GM21526 (cell line): Measurements from ENCODE around the gene PTPRCAP.
"Not testable (repeated sequence)": the region's sequence is repeated elsewhere in the genome, so short reads cannot be mapped to it uniquely, and the experiment has no call there.

Source experiments
- ATAC-seq: cut with Tn5 transposase; IDR thresholded peaks from one replicate; pipeline ENCODE4 v1.9.1; 2021; ENCODE audit warnings: moderate library complexity; ENCODE audit not compliant: unreplicated experiment, low FRiP score

Gene PTPRCAP

GRCh38 chr11:67466367-67466766 is 28.9 kb upstream of the PTPRCAP start:
- ATAC-seq: no peak

DNA sequence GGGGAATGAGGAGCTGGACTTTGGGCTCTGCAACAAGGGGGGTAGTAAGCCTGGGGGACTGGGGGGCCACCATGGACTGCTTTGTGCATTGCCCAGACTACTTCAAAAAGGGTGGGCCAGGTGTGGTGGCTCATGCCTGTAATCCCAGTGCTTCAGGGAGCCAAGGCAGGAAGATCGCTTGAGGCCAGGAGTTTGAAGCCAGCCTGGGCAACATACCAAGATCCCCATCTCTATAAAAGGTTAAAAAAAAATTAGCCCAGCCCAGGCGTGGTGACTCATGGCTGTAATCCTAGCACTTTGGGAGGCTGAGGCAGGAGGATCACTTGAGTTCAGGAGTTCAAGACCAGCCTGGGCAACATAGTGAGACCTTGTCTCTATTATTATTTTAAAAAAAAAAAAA is 28.0 kb upstream of the PTPRCAP start:
- not testable (repeated sequence) for ATAC-seq

GRCh38 chr11:67465189-67465510 is 27.7 kb upstream of the PTPRCAP start:
- no peak for ATAC-seq

- ATAC-seq: peak; percentile 55
These were observed 27.1 kb upstream of the PTPRCAP start for GRCh38 chr11:67464411-67465188.

DNA sequence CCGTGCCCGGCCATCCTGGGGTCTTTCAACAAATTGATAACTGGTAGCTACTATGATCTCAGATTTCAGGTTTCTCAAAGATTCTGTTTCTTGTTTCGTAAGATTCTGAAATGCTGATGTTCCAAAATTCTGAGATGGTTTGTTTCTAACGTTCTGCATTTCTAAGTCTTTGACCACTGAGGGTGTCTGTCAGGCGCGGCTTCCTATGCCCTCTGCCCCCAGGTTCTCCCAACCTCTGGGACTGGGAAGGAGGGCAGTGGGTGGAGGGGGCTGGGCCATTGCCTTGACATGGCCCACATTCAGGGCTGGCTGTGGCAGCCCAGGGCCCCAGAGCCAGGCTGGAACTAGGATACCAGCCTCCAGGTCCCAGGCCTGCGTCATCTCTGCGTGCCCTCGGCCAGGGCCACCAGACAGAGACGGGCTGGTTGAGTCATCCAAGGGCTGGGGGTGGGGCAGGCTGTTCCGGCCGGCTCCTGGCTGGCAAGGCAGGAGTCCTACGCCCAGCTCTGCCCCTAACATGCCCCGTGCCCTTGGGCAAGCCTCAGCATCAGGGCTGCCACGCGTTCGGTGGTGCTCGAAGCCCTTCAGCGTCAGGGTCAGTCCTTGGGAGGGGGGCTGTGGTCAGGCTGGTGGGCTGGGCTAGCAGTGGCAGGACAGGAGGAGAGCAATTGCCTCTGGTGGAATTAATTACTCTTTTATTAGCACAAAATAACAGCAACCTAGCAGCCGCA is 26.4 kb upstream of the PTPRCAP start:
- no peak for ATAC-seq

DNA sequence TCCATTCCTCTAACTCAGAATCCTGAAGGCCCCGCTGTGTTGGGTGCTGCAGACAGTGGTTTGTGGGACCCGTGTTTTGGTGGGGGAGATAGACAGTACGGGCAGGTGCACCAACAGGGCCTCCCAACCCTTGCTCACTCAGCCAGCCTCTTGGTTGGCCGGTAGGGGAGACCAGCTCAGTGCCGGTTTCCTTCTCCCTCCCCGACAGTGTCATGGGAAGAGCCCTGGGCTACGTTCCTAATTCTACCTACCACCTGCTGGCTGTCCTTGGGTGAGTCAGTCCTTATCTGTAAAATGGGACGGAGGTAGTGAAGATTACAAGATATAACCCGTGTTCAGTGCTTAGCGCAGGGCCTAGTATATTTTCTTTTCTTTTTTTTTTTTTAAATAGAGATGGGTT is 25.7 kb upstream of the PTPRCAP start:
- no peak for ATAC-seq

DNA sequence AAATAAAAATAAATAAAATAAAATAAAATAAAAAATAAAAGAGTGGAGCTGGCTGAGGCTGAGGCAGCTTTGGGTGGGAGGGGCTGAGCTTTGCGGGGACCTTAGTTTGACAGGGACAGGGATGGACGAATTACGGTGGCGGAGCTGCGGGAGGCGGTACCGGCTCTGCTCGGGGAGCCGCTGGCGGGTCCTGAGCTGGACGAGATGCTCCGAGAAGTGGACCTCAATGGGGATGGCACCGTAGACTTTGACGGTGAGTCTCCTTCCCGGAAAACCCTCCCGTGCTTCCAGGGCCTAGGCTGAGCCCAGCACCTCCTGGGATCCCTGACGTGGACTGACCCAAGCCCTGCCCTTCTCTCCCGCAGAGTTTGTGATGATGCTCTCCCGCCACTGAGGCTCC is 20.8 kb upstream of the PTPRCAP start:
- ATAC-seq: no peak

DNA sequence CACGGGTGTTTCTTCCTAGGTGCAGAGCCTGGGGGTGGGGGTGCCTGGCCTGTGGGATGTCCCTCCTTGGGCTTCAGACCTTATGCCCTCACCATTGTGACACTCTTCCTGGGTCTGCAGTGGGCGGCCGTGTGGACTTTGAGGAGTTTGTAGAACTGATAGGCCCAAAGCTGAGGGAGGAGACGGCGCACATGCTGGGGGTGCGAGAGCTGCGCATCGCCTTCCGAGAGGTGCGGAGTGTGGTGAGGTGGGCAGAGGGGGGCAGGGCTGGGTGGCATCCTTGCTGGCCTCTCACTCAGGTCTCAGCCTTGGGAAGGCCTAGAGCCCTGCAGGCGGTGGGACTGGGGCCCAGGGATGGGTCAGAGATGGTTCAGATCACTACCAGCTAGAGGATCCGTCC is 20.0 kb upstream of the PTPRCAP start:
- no peak for ATAC-seq

DNA sequence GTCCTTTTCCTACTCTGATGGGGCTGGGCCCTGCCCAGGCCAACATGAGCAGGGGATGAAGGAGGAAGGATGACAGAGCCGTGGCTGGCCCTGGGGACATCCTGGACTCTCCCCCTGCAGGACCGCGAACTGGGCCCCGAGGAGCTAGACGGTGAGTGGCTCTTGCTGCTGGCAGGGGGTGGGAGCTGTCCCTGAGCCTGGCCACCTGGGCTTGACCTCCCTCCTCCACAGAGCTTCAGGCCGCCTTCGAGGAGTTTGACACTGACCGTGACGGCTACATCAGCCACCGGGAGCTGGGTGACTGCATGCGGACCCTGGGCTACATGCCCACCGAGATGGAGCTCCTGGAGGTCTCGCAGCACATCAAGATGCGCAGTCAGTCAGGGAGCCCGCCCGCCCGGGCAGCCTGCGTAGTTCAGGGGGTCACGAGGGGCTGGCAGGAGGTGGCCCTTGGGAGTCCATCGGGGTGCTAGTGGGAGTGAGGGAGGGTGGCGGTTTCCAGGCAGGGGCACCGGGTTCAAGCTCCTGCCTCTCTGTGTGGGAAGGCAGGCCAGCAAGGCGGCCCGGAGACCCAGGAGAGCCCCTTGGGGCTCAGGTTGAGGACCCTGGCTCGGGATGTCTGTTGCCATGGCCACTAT is 18.7 kb upstream of the PTPRCAP start:
- no peak for ATAC-seq

DNA sequence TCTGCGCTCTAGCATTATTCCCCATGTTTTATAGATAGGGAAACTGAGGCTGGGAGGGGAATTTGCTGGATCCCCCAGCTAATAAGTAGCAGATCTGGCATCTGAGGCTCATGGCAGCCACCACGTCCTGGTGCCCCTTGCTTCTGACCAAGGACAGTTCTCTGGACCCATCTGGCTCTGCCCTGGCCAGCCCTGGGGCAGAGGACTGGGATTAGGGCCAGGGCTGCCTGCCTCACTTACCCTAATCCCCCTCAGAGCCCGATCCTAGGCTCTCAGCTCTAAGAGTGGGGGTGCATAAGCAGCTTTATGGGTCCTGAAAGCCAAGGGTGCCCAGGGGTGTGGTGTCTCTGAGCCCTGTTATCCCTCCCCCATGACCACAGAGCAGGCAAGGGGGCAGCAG is 17.6 kb upstream of the PTPRCAP start, which contains the start of gene CABP4:
CABP4 (plus strand) TSS at position 301 of the 400 bp plus-strand sequence; CDS start at position 371, 70 bp downstream.
- no peak for ATAC-seq

GRCh38 chr11:67453816-67454732 is 16.6 kb upstream of the PTPRCAP start:
- ATAC-seq: no peak

DNA sequence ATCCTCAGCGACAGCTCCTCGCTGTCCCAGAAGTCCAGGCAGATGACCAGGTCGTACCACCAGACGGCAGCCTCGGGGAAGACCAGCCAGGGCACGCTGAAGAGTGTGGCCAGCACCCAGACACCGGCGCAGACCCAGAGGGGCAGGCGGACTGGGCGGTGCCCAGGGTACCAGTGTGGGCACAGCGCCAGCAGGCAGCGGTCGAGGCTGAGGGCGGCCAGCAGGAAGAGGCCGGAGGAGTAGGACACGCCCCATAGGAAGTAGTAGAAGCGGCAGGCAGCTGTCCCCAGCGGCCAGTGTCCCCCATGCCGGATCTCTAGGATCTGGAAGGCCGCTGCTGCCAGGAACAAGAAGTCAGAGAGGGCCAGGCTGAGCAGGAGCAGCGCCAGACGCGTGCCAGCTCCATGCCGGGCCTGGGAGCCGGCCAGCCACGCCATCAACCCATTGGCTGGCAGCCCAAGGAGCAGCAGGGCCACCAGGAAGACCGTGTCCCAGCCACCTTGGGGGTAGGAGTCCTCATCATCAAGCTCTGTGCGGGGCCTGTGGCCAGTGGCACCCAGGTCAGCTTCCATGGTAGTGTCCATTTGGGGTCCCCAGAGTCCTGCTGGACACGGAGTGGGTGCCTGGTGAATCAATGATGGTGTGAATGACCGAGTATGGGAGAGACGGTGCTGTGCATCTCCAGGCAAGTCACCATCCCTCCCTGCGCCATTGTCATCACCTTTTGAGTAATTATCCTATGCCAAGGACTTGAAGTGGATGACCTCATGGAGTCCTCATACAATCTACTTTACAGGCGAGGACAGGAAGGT is 14.9 kb upstream of the PTPRCAP start, which contains the start of gene GPR152:
GPR152 (minus strand) TSS at position 589 of the 812 bp plus-strand sequence; CDS start at position 584, 5 bp downstream.
- no peak for ATAC-seq

GRCh38 chr11:67451658-67451976 is 14.1 kb upstream of the PTPRCAP start:
- no peak for ATAC-seq

GRCh38 chr11:67450796-67451657 is 13.5 kb upstream of the PTPRCAP start:
- no peak for ATAC-seq

DNA sequence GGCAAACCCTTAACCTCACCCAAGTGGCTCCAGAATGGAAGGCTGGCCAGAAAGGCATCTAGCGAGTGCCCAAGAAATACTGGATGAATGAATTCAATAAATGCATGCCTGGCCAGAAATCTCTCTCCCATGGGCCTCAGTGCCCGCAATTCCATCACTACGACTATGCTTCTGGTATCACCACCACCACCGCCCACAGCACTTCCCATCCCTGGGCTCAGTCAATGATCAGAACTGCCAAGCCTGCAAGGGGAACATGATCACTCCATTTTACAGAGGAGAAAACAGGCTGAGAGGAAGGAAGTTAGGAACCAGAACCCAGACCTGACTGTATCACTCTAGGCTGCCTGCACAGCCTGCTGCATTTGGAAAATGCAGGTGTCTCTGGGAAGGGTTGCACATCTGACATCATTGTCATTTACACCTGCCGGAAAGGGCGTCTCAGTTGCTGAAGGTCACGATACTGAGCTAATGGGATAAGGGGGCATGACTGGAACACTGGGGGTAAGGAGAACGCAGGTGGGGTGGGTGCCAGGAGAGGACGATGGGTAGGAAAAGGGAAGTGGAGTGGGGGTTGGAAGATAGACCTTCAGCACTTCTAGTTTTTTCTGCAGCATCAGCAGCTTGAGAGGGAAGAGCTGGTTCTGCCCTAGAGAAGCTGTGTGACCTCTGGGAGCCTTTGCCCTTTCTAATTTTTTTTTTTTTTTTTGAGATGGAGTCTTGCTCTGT is 11.8 kb upstream of the PTPRCAP start:
- no peak for ATAC-seq

GRCh38 chr11:67448220-67448609 is 10.7 kb upstream of the PTPRCAP start:
- no peak for ATAC-seq

DNA sequence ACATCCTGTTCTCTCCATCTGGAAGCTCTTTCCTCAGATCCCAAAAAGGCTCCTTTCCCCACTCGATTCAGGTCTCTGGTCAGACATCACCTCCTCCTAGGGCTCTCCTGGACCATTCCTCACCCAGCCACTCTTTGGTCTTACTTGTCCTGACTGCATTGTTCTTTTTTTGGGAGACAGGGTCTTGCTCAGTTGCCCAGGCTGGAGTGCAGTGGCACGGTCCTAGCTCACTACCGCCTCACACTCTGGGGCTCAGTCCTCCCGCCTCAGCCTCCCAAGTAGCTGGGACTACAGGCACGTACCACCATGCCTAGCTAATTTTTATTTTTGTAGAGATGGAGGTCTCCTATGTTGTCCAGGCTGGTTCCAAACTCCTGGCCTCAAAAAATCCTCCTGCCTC is 8.0 kb upstream of the PTPRCAP start:
- no peak for ATAC-seq
